ENCODE measurements around the gene MINPP1. TPM values are rescaled to one million over a fixed set of nuclear protein-coding genes. Genes with fewer than 3 reads are reported as not detected.

MINPP1 gene
- total RNA-seq, 4 donors from 2014 or later = 11.1 to 28.4 (median 21.2) TPM

GRCh38 chr10:87593702-87594101 is 89.0 kb downstream of the MINPP1 start:
- H3K36me3 ChIP-seq = no peaks in the 10 kb centered on the region
- no peaks in the 10 kb centered on the region for H3K9me3 ChIP-seq
- TF ChIP-seq POLR2AphosphoS5 (IDR thresholded peaks at IDR 0.05) (no peak), POLR2A (IDR thresholded peaks at IDR 0.05) (no peak), CTCF (IDR thresholded peaks at IDR 0.05) (no peak)
- H3K27me3 ChIP-seq = no peaks in the 10 kb centered on the region
- intact Hi-C loops (cut with DNase I; ENCODE audit: low total_unique reads) = no loop called here
- in situ Hi-C loops (cut with MboI; ENCODE audit: low pct_ligation_motif_present in 1 of 4, low pct_unique_long_range_greater_than_20kb in 1 of 4, low sequenced_read_pairs in 3 of 4) = no loop called here
- no peak overlapping the region for H3K27ac ChIP-seq
- H3K4me1 ChIP-seq = peaks cover 0 to 40% (median 5%) of the 10 kb centered on the region in 4 donors
- no peak overlapping the region for H3K4me3 ChIP-seq
- no peak for DNase-seq

- intact Hi-C loops (cut with DNase I; ENCODE audit: low total_unique reads) = no loop called here
- H3K4me3 ChIP-seq = no peak overlapping the region
- TF ChIP-seq EP300 (IDR thresholded peaks at IDR 0.05; ENCODE audit: low read depth) = no peak
- TF ChIP-seq POLR2AphosphoS5 (IDR thresholded peaks at IDR 0.05) = no peak
- no peak for TF ChIP-seq POLR2A (IDR thresholded peaks at IDR 0.05)
- TF ChIP-seq CTCF (IDR thresholded peaks at IDR 0.05) = no peak
- DNase-seq = no peak
- H3K27me3 ChIP-seq = no peaks in the 10 kb centered on the region
- no peaks in the 10 kb centered on the region for H3K9me3 ChIP-seq
- 62 to 73% methylated on average over 1 of the region's 1 CpG for WGBS, 2 donors (ENCODE audit: low coverage in 1 of 2)
- no peak overlapping the region for H3K27ac ChIP-seq
- in situ Hi-C loops (cut with MboI; ENCODE audit: low pct_ligation_motif_present in 1 of 4, low pct_unique_long_range_greater_than_20kb in 1 of 4, low sequenced_read_pairs in 3 of 4) = no loop called here
- no peaks in the 10 kb centered on the region for H3K36me3 ChIP-seq
- H3K4me1 ChIP-seq = peaks cover 0 to 40% (median 5%) of the 10 kb centered on the region in 4 donors
Observed at GRCh38 chr10:87594181-87594580, 89.5 kb downstream of the MINPP1 start.

- Histone ChIP-seq H3K9me3 (no peaks in the 10 kb centered on the region), H3K27ac (no peak overlapping the region), H3K27me3 (no peaks in the 10 kb centered on the region), H3K4me1 (peaks cover 0 to 37% (median 5%) of the 10 kb centered on the region in 4 donors), H3K4me3 (no peak overlapping the region), H3K36me3 (no peaks in the 10 kb centered on the region)
- in situ Hi-C loops (cut with MboI; ENCODE audit: low pct_ligation_motif_present in 1 of 4, low pct_unique_long_range_greater_than_20kb in 1 of 4, low sequenced_read_pairs in 3 of 4) = no loop called here
- intact Hi-C loops (cut with DNase I; ENCODE audit: low total_unique reads) = no loop called here
- no peak for DNase-seq
- no peak for TF ChIP-seq POLR2A (IDR thresholded peaks at IDR 0.05)
- TF ChIP-seq EP300 (IDR thresholded peaks at IDR 0.05; ENCODE audit: low read depth) = no peak
- no peak for TF ChIP-seq POLR2AphosphoS5 (IDR thresholded peaks at IDR 0.05)
- no peak for TF ChIP-seq CTCF (IDR thresholded peaks at IDR 0.05)
- 65 to 68% methylated on average over 2 of the region's 2 CpGs for WGBS, 2 donors (ENCODE audit: low coverage in 1 of 2)
Observed at GRCh38 chr10:87594864-87595263, 90.2 kb downstream of the MINPP1 start.

GRCh38 chr10:87596351-87596750 is 91.7 kb downstream of the MINPP1 start:
- in situ Hi-C loops (cut with MboI; ENCODE audit: low pct_ligation_motif_present in 1 of 4, low pct_unique_long_range_greater_than_20kb in 1 of 4, low sequenced_read_pairs in 3 of 4) (no loop called here), intact Hi-C loops (cut with DNase I; ENCODE audit: low total_unique reads) (no loop called here)
- Histone ChIP-seq H3K36me3 (no peaks in the 10 kb centered on the region), H3K4me3 (no peak overlapping the region), H3K4me1 (peaks cover 0 to 33% (median 5%) of the 10 kb centered on the region in 4 donors), H3K27ac (peak overlapping the region in 2 of 4 donors; percentile 1 to 10), H3K9me3 (no peaks in the 10 kb centered on the region), H3K27me3 (no peaks in the 10 kb centered on the region)
- WGBS, 2 donors (ENCODE audit: low coverage in 1 of 2) = 38 to 60% methylated on average over 1 of the region's 1 CpG
- no peak for DNase-seq
- TF ChIP-seq POLR2AphosphoS5 (IDR thresholded peaks at IDR 0.05) = no peak
- TF ChIP-seq POLR2A (IDR thresholded peaks at IDR 0.05) = no peak
- TF ChIP-seq EP300 (IDR thresholded peaks at IDR 0.05; ENCODE audit: low read depth) = no peak
- no peak for TF ChIP-seq CTCF (IDR thresholded peaks at IDR 0.05)

Measured in transverse colon (tissue), 4 donors.